ENCODE measurements around the gene SYNPO2L. TPM values are rescaled to one million over a fixed set of nuclear protein-coding genes. Genes with fewer than 3 reads are reported as not detected.

Gene SYNPO2L
- polyA plus RNA-seq, 1 donor from 2014 or later = not detected

- TF ChIP-seq MXI1 (conservative IDR thresholded peaks at IDR 0.05; ENCODE audit: poor library complexity, severe bottlenecking) (no peak), TAF1 (IDR thresholded peaks at IDR 0.05; ENCODE audit: low read depth) (no peak), CTCF (IDR thresholded peaks at IDR 0.05; ENCODE audit: poor library complexity, severe bottlenecking) (no peak), EP300 (conservative IDR thresholded peaks at IDR 0.05; ENCODE audit: poor library complexity, severe bottlenecking) (no peak), SMC3 (conservative IDR thresholded peaks at IDR 0.05; ENCODE audit: poor library complexity) (no peak), EZH2 (IDR thresholded peaks at IDR 0.05; ENCODE audit: borderline replicate concordance, insufficient read depth, low read length, poor library complexity, severe bottlenecking) (no peak), REST (IDR thresholded peaks at IDR 0.05; ENCODE audit: borderline replicate concordance) (no peak), RAD21 (conservative IDR thresholded peaks at IDR 0.05) (no peak), POLR2AphosphoS5 (IDR thresholded peaks at IDR 0.05) (no peak)
- Histone ChIP-seq H3K27me3 (ENCODE audit: insufficient read depth, low read depth, low read length) (no peaks in the 10 kb centered on the region), H3K4me2 (ENCODE audit: low read length) (no peak overlapping the region), H3K79me2 (replicated peaks; ENCODE audit: insufficient read depth, low read length) (no peaks in the 10 kb centered on the region), H3F3A (ENCODE audit: insufficient read depth, low read length, poor library complexity, severe bottlenecking) (no peaks in the 10 kb centered on the region), H3K4me3 (ENCODE audit: low read length) (no peak overlapping the region), H2AFZ (ENCODE audit: low read depth, low read length) (no peak overlapping the region), H3K27ac (ENCODE audit: low read length) (no peak overlapping the region), H3K36me3 (ENCODE audit: insufficient read depth, low read length) (no peaks in the 10 kb centered on the region), H3K9me2 (ENCODE audit: insufficient read depth, low read length) (no peaks in the 10 kb centered on the region), H3K9me3 (ENCODE audit: low read length) (no peaks in the 10 kb centered on the region), H4K20me1 (ENCODE audit: insufficient read depth) (no peaks in the 10 kb centered on the region), H3K9ac (ENCODE audit: low read length) (no peak overlapping the region)
Observed at GRCh38 chr10:73635781-73636180, 20.0 kb downstream of the SYNPO2L start.

GRCh38 chr10:73634421-73634820, 21.4 kb downstream of the SYNPO2L start:
- H3K4me2 ChIP-seq (ENCODE audit: low read length) = no peak overlapping the region
- no peaks in the 10 kb centered on the region for H3F3A ChIP-seq (ENCODE audit: insufficient read depth, low read length, poor library complexity, severe bottlenecking)
- no peaks in the 10 kb centered on the region for H3K9me2 ChIP-seq (ENCODE audit: insufficient read depth, low read length)
- H3K9me3 ChIP-seq (ENCODE audit: low read length) = no peaks in the 10 kb centered on the region
- no peaks in the 10 kb centered on the region for H3K27me3 ChIP-seq (ENCODE audit: insufficient read depth, low read depth, low read length)
- H3K27ac ChIP-seq (ENCODE audit: low read length) = no peak overlapping the region
- no peak overlapping the region for H2AFZ ChIP-seq (ENCODE audit: low read depth, low read length)
- TF ChIP-seq MXI1 (conservative IDR thresholded peaks at IDR 0.05; ENCODE audit: poor library complexity, severe bottlenecking) = no peak
- TF ChIP-seq EZH2 (IDR thresholded peaks at IDR 0.05; ENCODE audit: borderline replicate concordance, insufficient read depth, low read length, poor library complexity, severe bottlenecking) = no peak
- no peak for TF ChIP-seq POLR2AphosphoS5 (IDR thresholded peaks at IDR 0.05)
- TF ChIP-seq TAF1 (IDR thresholded peaks at IDR 0.05; ENCODE audit: low read depth) = no peak
- TF ChIP-seq CTCF (IDR thresholded peaks at IDR 0.05; ENCODE audit: poor library complexity, severe bottlenecking) = no peak
- no peak overlapping the region for H3K9ac ChIP-seq (ENCODE audit: low read length)
- no peaks in the 10 kb centered on the region for H4K20me1 ChIP-seq (ENCODE audit: insufficient read depth)
- H3K79me2 ChIP-seq (replicated peaks; ENCODE audit: insufficient read depth, low read length) = no peaks in the 10 kb centered on the region
- no peak overlapping the region for H3K4me3 ChIP-seq (ENCODE audit: low read length)
- H3K36me3 ChIP-seq (ENCODE audit: insufficient read depth, low read length) = no peaks in the 10 kb centered on the region
